K562 (cell line): ENCODE measurements around the gene ZNF800. TPM values are rescaled to one million over a fixed set of nuclear protein-coding genes. Genes with fewer than 3 reads are reported as not detected.

Source experiments
- CREB1 ChIP-seq, 2 experiments: sonication (generic) in 1 of 2; formaldehyde crosslinking in 1 of 2; IDR thresholded peaks; 2 replicates each; pipeline versions ENCODE4 v1.6.1 to v1.8.0; 2012 to 2022; ENCODE audit warnings: inconsistent platforms in 1 of 2, mild to moderate bottlenecking in 1 of 2, missing genetic modification reagents in 1 of 2, moderate library complexity in 1 of 2
- L3MBTL2 ChIP-seq: fragments of 450-650 bp; IDR thresholded peaks from 2 replicates; pipeline ENCODE4 v1.6.1; 2016; ENCODE audit warnings: mild to moderate bottlenecking, moderate library complexity
- MYC ChIP-seq, 2 experiments: fragments of 250-450 bp in 1 of 2; sonication (Bioruptor Pico) in 1 of 2; IDR thresholded peaks; 2 replicates each; pipeline versions ENCODE4 v1.5.1 to v1.6.1; 2012 to 2021; ENCODE audit warnings: low read depth in 2 of 2, borderline replicate concordance in 1 of 2, improper control_type of control experiment in 1 of 2, low read length in 1 of 2, mild to moderate bottlenecking in 1 of 2, moderate library complexity in 1 of 2
- NEUROD1 ChIP-seq: fragments of 150-350 bp; IDR thresholded peaks from 2 replicates; pipeline ENCODE4 v1.6.1; 2014; ENCODE audit warnings: borderline replicate concordance, low read length, low read depth; ENCODE audit not compliant: partially characterized antibody
- NFIX ChIP-seq: fragments of 250-450 bp; sonication (Bioruptor Pico); IDR thresholded peaks from 2 replicates; pipeline ENCODE4 v1.4.0; 2020; ENCODE audit warnings: low read depth, mild to moderate bottlenecking, moderate library complexity
- NFYB ChIP-seq: IDR thresholded peaks from 2 replicates; pipeline ENCODE4 v1.6.1; 2011; ENCODE audit warnings: mild to moderate bottlenecking, moderate library complexity; ENCODE audit not compliant: insufficient read length; ENCODE audit errors: extremely low read depth
- NR3C1 ChIP-seq: sonication (generic); formaldehyde crosslinking; IDR thresholded peaks from 2 replicates; pipeline ENCODE4 v1.8.1; 2022; ENCODE audit warnings: missing genetic modification reagents
- PCBP2 ChIP-seq: fragments of 200-400 bp; formaldehyde crosslinking; IDR thresholded peaks from 2 replicates; pipeline ENCODE4 v1.6.1; 2018; ENCODE audit warnings: low read length, low read depth, mild to moderate bottlenecking, moderate library complexity; ENCODE audit not compliant: poor library complexity, severe bottlenecking
- PHB ChIP-seq: fragments of 250-450 bp; sonication (Bioruptor Pico); IDR thresholded peaks from 2 replicates; pipeline ENCODE4 v1.5.0; 2021
- SIN3B ChIP-seq: fragments of 450-650 bp; IDR thresholded peaks from 2 replicates; pipeline ENCODE4 v1.6.1; 2017; ENCODE audit warnings: low read depth, mild to moderate bottlenecking, moderate library complexity
- TCFL5 ChIP-seq: fragments of 250-450 bp; sonication (Bioruptor Pico); conservative IDR thresholded peaks from 2 replicates; pipeline ENCODE4 v1.6.1; 2021; ENCODE audit warnings: mild to moderate bottlenecking, moderate library complexity, matching md5 sums
- TEAD1 ChIP-seq, 2 experiments: fragments of 450-650 bp in 1 of 2; sonication (generic) in 1 of 2; formaldehyde crosslinking; IDR thresholded peaks; 2 replicates each; pipeline versions ENCODE4 v1.4.0 to v1.8.0; 2020 to 2022; ENCODE audit warnings: mild to moderate bottlenecking in 2 of 2, missing genetic modification reagents in 1 of 2
- TSC22D4 ChIP-seq: fragments of 450-650 bp; IDR thresholded peaks from 2 replicates; pipeline ENCODE4 v1.6.1; 2016; ENCODE audit warnings: missing genetic modification characterization, missing biosample characterization, control low read depth
- ZNF551 ChIP-seq: fragments of 250-450 bp; sonication (Bioruptor Pico); IDR thresholded peaks from 2 replicates; pipeline ENCODE4 v1.5.0; 2021; ENCODE audit warnings: mild to moderate bottlenecking, moderate library complexity
- polyA plus RNA-seq, 8 experiments: library from polyadenylated mRNA; depleted of rRNA in 4 of 8; stranded (reverse) in 5 of 8; unstranded in 3 of 8; fragments of >200 nt; fragmentation: Nextera tagmentation in 2 of 8; fragmentation: Illumina TruSeq in 1 of 8; extraction: Ambion mirVana in 2 of 8; extraction: Trizol in 1 of 8; gene quantifications; 2 replicates each; pipeline versions ENCODE4 v1.2.1 to v1.2.3, GENCODE V29; 2011 to 2014; ENCODE audit warnings: inconsistent platforms in 1 of 8, missing spikeins in 1 of 8
- total RNA-seq, 7 experiments: library from RNA; depleted of rRNA in 6 of 7; stranded (reverse); fragments of >200 nt in 6 of 7; fragmentation: Illumina TruSeq in 2 of 7; extraction: Trizol in 2 of 7; gene quantifications; 2 replicates each; pipeline versions ENCODE4 v1.2.1 to v1.2.3, GENCODE V29; 2011 to 2021; ENCODE audit warnings: low replicate concordance in 1 of 7
- TF ChIP-seq, protein P1 (sequence below): sonication (generic); formaldehyde crosslinking; IDR thresholded peaks from 2 replicates; pipeline ENCODE4 v1.8.0; 2022; ENCODE audit warnings: mild to moderate bottlenecking, missing genetic modification reagents
- TF ChIP-seq, protein P2 (sequence below): fragments of 150-350 bp; conservative IDR thresholded peaks from 2 replicates; pipeline ENCODE4 v1.6.1; 2014; ENCODE audit warnings: low read length
- TF ChIP-seq, protein P3 (sequence below): sonication (generic); formaldehyde crosslinking; IDR thresholded peaks from 2 replicates; pipeline ENCODE4 v1.8.0; 2022; ENCODE audit warnings: missing genetic modification reagents, mild to moderate bottlenecking, moderate library complexity, borderline replicate concordance

Gene ZNF800
- total and polyA plus RNA-seq, 9 of the 15 experiments (the other 6 are each of a cell fraction or from before 2014, with no cell fraction given) = 7.5 to 58.3 (median 33.4) TPM

DNA sequence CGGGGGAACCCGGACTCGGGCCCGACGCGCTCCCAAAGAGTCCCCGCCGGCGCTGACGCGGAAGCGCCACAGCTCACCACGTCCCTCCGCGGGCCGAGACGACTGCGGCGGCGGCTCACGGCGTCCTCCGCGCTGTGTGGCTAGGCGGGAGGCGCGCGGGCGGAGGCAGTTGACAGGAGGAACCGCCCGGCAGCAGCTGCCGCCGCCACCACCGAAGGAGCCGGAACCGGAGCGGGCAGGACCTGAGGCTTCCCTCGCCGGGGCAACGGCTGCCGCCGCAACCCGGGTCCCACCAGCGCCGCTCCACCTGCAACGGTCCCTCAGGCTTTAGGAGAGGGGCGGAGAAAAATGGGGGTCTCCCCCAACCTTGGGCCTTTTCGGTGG, 334 bp downstream of the ZNF800 start (continued):
- TF ChIP-seq NFIX = no peak
- peak in 1 of 2 experiments; percentile 57; a peak in 2 of 4 replicates for TF ChIP-seq TEAD1 (CRISPR knock-in tag; IDR thresholded peaks at IDR 0.05)
- TF ChIP-seq PHB = no peak; the same call in 1 of the 2 replicates
- no peak for TF ChIP-seq NEUROD1
- no peak for TF ChIP-seq ZNF551 (CRISPR knock-in tag)
- TF ChIP-seq PCBP2 = peak; percentile 63
- TF ChIP-seq, protein P1, sequence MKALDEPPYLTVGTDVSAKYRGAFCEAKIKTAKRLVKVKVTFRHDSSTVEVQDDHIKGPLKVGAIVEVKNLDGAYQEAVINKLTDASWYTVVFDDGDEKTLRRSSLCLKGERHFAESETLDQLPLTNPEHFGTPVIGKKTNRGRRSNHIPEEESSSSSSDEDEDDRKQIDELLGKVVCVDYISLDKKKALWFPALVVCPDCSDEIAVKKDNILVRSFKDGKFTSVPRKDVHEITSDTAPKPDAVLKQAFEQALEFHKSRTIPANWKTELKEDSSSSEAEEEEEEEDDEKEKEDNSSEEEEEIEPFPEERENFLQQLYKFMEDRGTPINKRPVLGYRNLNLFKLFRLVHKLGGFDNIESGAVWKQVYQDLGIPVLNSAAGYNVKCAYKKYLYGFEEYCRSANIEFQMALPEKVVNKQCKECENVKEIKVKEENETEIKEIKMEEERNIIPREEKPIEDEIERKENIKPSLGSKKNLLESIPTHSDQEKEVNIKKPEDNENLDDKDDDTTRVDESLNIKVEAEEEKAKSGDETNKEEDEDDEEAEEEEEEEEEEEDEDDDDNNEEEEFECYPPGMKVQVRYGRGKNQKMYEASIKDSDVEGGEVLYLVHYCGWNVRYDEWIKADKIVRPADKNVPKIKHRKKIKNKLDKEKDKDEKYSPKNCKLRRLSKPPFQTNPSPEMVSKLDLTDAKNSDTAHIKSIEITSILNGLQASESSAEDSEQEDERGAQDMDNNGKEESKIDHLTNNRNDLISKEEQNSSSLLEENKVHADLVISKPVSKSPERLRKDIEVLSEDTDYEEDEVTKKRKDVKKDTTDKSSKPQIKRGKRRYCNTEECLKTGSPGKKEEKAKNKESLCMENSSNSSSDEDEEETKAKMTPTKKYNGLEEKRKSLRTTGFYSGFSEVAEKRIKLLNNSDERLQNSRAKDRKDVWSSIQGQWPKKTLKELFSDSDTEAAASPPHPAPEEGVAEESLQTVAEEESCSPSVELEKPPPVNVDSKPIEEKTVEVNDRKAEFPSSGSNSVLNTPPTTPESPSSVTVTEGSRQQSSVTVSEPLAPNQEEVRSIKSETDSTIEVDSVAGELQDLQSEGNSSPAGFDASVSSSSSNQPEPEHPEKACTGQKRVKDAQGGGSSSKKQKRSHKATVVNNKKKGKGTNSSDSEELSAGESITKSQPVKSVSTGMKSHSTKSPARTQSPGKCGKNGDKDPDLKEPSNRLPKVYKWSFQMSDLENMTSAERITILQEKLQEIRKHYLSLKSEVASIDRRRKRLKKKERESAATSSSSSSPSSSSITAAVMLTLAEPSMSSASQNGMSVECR (CRISPR knock-in tag) = peak; percentile 95
- TF ChIP-seq TSC22D4 (tag) = no peak
- TF ChIP-seq, protein P2, sequence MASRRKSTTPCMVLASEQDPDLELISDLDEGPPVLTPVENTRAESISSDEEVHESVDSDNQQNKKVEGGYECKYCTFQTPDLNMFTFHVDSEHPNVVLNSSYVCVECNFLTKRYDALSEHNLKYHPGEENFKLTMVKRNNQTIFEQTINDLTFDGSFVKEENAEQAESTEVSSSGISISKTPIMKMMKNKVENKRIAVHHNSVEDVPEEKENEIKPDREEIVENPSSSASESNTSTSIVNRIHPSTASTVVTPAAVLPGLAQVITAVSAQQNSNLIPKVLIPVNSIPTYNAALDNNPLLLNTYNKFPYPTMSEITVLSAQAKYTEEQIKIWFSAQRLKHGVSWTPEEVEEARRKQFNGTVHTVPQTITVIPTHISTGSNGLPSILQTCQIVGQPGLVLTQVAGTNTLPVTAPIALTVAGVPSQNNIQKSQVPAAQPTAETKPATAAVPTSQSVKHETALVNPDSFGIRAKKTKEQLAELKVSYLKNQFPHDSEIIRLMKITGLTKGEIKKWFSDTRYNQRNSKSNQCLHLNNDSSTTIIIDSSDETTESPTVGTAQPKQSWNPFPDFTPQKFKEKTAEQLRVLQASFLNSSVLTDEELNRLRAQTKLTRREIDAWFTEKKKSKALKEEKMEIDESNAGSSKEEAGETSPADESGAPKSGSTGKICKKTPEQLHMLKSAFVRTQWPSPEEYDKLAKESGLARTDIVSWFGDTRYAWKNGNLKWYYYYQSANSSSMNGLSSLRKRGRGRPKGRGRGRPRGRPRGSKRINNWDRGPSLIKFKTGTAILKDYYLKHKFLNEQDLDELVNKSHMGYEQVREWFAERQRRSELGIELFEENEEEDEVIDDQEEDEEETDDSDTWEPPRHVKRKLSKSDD = no peak
- peak; percentile 62; the same call in 1 of the 2 replicates for TF ChIP-seq CREB1 (IDR thresholded peaks at IDR 0.05)
- peak; percentile 82 for TF ChIP-seq CREB1 (CRISPR knock-in tag; IDR thresholded peaks at IDR 0.05)
- TF ChIP-seq L3MBTL2 = no peak
- TF ChIP-seq NFYB = no peak
- no peak for TF ChIP-seq TCFL5 (CRISPR knock-in tag)
- TF ChIP-seq NR3C1 = peak; percentile 92
- no peak; the same call in 1 of the 2 replicates for TF ChIP-seq SIN3B
- TF ChIP-seq, protein P3, sequence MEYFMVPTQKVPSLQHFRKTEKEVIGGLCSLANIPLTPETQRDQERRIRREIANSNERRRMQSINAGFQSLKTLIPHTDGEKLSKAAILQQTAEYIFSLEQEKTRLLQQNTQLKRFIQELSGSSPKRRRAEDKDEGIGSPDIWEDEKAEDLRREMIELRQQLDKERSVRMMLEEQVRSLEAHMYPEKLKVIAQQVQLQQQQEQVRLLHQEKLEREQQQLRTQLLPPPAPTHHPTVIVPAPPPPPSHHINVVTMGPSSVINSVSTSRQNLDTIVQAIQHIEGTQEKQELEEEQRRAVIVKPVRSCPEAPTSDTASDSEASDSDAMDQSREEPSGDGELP (CRISPR knock-in tag) = peak; percentile 86
- no peak; the same call in 1 of the 2 replicates for TF ChIP-seq MYC (IDR thresholded peaks at IDR 0.05; ENCODE audit: low read depth, low read length)
- TF ChIP-seq MYC (CRISPR knock-in tag; IDR thresholded peaks at IDR 0.05; ENCODE audit: borderline replicate concordance, low read depth) = peak; percentile 86; the same call in 1 of the 2 replicates
